Measurements from ENCODE around the gene KAZALD1.

DNA sequence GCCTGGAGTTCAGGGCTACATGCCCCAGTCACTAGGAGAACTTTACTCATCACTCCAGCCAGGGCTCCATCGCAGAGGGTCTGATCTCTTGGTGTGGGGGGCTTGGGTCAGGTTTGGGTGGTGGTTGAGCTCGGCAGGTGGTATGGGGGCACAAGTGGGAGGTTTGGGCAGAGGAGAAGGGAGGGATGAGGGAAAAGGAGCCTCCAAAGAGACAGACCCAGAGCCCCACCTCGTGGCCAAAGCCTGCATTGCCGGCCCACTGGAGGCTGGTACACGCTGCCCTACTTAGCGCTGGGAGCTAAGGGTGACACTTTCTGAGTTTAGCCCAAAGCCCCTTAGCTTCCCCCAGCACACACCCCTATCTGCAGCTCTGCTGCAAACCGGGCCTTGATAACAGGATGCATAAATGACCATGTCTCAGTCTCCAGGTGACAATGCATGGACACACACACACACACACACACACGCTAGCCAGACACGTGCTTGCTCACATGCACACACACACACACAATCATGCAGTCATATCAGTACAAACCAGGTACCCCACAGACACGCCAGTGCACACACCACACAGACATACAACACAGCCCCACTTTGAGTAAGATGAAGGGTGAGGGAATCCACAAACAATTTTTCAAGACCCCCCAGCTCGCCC is 47.4 kb upstream of the KAZALD1 start:
- TF ChIP-seq CTCF (IDR thresholded peaks at IDR 0.05) (peak; percentile 78 to 97 (median 94)), EP300 (IDR thresholded peaks at IDR 0.05) (no peak), POLR2A (IDR thresholded peaks at IDR 0.05) (no peak), POLR2AphosphoS5 (IDR thresholded peaks at IDR 0.05) (no peak)

Measured in sigmoid colon (tissue), 4 donors.